Measurements from ENCODE around the gene STK24. TPM values are rescaled to one million over a fixed set of nuclear protein-coding genes. Genes with fewer than 3 reads are reported as not detected.

Gene STK24
- total and polyA plus RNA-seq, 10 of the 15 experiments (the other 5 are each of a cell fraction or from before 2014, with no cell fraction given) = 7.5 to 115 (median 52.9) TPM

DNA sequence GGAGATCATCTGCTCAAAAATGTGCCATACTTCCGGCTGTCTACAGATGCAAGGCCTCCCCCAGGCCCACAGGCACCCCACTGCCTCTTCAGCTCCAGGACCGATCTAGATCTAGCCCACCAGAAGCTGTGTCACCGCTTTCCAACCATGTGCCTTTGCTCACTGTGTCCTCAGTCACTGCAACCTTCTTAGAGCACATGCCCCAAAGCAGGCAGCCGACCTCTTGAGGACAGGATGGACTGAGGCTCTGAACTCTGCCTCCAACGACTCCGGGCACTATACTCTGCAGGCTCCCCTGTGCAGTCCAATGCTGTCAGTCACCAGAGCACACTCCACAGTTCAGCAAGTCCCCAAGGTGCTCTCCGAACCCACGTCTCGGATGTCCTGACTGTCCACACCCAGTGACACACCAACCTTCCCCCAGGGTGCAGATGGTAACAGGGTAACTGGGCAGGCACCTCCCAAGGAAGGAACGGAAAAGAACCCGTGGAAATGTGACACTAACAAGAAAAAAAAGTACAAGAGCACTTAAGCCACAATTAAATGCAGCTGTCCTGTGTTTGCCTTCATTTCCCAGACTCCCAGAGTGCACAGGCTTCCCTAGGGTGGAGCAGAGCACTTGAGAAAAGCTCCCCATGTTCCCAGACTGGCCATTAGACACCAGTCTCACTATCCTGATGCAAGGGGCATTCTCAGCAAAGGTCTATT, 4.8 kb downstream of the STK24 start (continued):
- TF ChIP-seq SP1 (IDR thresholded peaks at IDR 0.05; ENCODE audit: low read depth, low read length) = no peak
- TF ChIP-seq SMARCA5 (IDR thresholded peaks at IDR 0.05) = no peak
- TF ChIP-seq, protein P1, sequence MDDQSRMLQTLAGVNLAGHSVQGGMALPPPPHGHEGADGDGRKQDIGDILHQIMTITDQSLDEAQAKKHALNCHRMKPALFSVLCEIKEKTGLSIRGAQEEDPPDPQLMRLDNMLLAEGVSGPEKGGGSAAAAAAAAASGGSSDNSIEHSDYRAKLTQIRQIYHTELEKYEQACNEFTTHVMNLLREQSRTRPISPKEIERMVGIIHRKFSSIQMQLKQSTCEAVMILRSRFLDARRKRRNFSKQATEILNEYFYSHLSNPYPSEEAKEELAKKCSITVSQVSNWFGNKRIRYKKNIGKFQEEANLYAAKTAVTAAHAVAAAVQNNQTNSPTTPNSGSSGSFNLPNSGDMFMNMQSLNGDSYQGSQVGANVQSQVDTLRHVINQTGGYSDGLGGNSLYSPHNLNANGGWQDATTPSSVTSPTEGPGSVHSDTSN (IDR thresholded peaks at IDR 0.05; ENCODE audit: insufficient replicate concordance, low read depth, low read length) = peak; percentile 49
- TF ChIP-seq, protein P2, sequence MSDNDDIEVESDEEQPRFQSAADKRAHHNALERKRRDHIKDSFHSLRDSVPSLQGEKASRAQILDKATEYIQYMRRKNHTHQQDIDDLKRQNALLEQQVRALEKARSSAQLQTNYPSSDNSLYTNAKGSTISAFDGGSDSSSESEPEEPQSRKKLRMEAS (IDR thresholded peaks at IDR 0.05; ENCODE audit: low read depth, low read length) = 0 out of 2 replicates have a peak, but pooled peaks have one; percentile 33

DNA sequence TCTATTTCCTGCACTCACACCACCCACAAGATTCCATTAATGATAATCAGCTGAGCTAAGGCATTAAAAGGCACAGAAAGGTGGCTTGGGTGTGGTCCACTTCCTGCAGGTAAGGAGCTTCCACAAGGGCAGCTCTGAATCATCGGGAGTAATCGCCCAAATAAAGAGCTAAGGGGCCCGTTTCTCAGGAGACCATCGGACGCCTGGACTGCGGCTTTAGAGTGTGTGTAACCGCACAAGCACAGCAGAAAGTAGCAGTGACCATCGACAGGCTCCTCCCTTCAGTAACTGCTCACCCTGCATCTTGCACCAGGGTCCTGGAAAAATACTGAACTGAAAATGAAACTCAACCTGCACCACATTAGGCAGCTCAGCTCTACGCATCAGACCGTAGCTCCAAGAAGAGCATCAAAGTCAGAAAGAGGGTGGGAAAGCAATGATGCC, 6.0 kb downstream of the STK24 start:
- intact Hi-C loops (cut with micrococcal nuclease; ENCODE audit: unreplicated experiment) = loop anchor here (1.0 to 10.0 kb wide), 4 partner anchors 59 to 854 kb away; no protein-coding TSS in a partner anchor
- peak overlapping the region; percentile 91 for H3K4me2 ChIP-seq (ENCODE audit: control insufficient read depth, insufficient read depth)
- peaks cover 3% of the 10 kb centered on the region; the same call in 1 of the 3 replicates for H3K9me3 ChIP-seq (replicated peaks; ENCODE audit: control insufficient read depth, insufficient read depth, low read length)
- ChIA-PET POLR2A (interaction anchor here (0.5 to 2.4 kb wide), 11 partner anchors 11 to 93 kb away, joined by 3 to 11 read pairs (median 5); no protein-coding TSS in a partner anchor), RAD21 (ENCODE audit: unreplicated experiment) (interaction anchor here (0.7 to 4.0 kb wide), 17 partner anchors 14 to 126 kb away, joined by 3 to 35 read pairs (median 6); no protein-coding TSS in a partner anchor), CTCF (interaction anchor here (1.0 to 3.9 kb wide), 9 partner anchors 17 to 126 kb away, joined by 3 to 21 read pairs (median 5); no protein-coding TSS in a partner anchor), SMC1A (ENCODE audit: uncharacterized antibody, unreplicated experiment) (interaction anchor here (0.6 to 4.1 kb wide), 24 partner anchors 14 to 715 kb away, joined by 3 to 32 read pairs (median 7); no protein-coding TSS in a partner anchor)
- H3K36me3 ChIP-seq (ENCODE audit: control insufficient read depth in 2 of 2, insufficient read depth in 2 of 2, low read length in 1 of 2) = peaks cover 0 to 2% of the 10 kb centered on the region in 2 experiments; a peak in 2 of 4 replicates
- no peak overlapping the region for H2AFZ ChIP-seq (ENCODE audit: control insufficient read depth, low read depth, low read length)
- H3K79me2 ChIP-seq (ENCODE audit: control insufficient read depth, insufficient read depth, low read length) = peaks cover 99% of the 10 kb centered on the region
- FAIRE-seq = peak; percentile 71
- DNase-seq (ENCODE audit: low read depth, low spot score) = peak; percentile 92
- 0% methylated on average over 10 of the region's 10 CpGs for WGBS (ENCODE audit: insufficient coverage, insufficient replicate concordance, low lambda C conversion rate, missing lambda C conversion rate)
- peak overlapping the region; percentile 87 for H3K4me3 ChIP-seq
- H3K27ac ChIP-seq (ENCODE audit: control insufficient read depth, insufficient read depth) = peak overlapping the region; percentile 73
- peak; percentile 83 for ATAC-seq
- BruUV-seq (replicated peaks) = no TSS peak
- H3K27me3 ChIP-seq (replicated peaks in 1 of 2; ENCODE audit: control insufficient read depth in 2 of 2, insufficient read depth in 2 of 2, low read length in 1 of 2) = no peaks in the 10 kb centered on the region
- H4K20me1 ChIP-seq (ENCODE audit: control insufficient read depth, insufficient read depth) = peaks cover 3% of the 10 kb centered on the region; the same call in 1 of the 2 replicates
- no peak overlapping the region; the same call in 1 of the 2 replicates for H3K9ac ChIP-seq (ENCODE audit: control insufficient read depth, insufficient read depth, low read length)
- peaks cover 42% of the 10 kb centered on the region for H3K4me1 ChIP-seq (ENCODE audit: control insufficient read depth, insufficient read depth, low read length)
- in situ Hi-C loops (cut with MboI) = loop anchor here (25.0 kb wide), 1 partner anchor 1134 kb away; the partner anchor contains the start of gene RAP2A
- TF ChIP-seq JUNB (IDR thresholded peaks at IDR 0.05) (no peak), CBX5 (IDR thresholded peaks at IDR 0.05; ENCODE audit: low read depth) (no peak), SP1 (IDR thresholded peaks at IDR 0.05; ENCODE audit: low read depth, low read length) (no peak), NFIC (IDR thresholded peaks at IDR 0.05; ENCODE audit: low read depth, low read length) (no peak; the same call in 1 of the 2 replicates), FOXK2 (IDR thresholded peaks at IDR 0.05) (no peak), GATAD2B (conservative IDR thresholded peaks at IDR 0.05; ENCODE audit: low read depth) (peak; percentile 46; the same call in 1 of the 2 replicates), ZNF217 (IDR thresholded peaks at IDR 0.05) (no peak), CHD4 (IDR thresholded peaks at IDR 0.05) (no peak), PML (IDR thresholded peaks at IDR 0.05; ENCODE audit: low read length) (no peak)
- TF ChIP-seq, protein P2 (IDR thresholded peaks at IDR 0.05; ENCODE audit: low read depth, low read length) = no peak
- TF ChIP-seq, protein P3, sequence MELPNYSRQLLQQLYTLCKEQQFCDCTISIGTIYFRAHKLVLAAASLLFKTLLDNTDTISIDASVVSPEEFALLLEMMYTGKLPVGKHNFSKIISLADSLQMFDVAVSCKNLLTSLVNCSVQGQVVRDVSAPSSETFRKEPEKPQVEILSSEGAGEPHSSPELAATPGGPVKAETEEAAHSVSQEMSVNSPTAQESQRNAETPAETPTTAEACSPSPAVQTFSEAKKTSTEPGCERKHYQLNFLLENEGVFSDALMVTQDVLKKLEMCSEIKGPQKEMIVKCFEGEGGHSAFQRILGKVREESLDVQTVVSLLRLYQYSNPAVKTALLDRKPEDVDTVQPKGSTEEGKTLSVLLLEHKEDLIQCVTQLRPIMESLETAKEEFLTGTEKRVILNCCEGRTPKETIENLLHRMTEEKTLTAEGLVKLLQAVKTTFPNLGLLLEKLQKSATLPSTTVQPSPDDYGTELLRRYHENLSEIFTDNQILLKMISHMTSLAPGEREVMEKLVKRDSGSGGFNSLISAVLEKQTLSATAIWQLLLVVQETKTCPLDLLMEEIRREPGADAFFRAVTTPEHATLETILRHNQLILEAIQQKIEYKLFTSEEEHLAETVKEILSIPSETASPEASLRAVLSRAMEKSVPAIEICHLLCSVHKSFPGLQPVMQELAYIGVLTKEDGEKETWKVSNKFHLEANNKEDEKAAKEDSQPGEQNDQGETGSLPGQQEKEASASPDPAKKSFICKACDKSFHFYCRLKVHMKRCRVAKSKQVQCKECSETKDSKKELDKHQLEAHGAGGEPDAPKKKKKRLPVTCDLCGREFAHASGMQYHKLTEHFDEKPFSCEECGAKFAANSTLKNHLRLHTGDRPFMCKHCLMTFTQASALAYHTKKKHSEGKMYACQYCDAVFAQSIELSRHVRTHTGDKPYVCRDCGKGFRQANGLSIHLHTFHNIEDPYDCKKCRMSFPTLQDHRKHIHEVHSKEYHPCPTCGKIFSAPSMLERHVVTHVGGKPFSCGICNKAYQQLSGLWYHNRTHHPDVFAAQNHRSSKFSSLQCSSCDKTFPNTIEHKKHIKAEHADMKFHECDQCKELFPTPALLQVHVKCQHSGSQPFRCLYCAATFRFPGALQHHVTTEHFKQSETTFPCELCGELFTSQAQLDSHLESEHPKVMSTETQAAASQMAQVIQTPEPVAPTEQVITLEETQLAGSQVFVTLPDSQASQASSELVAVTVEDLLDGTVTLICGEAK (IDR thresholded peaks at IDR 0.05; ENCODE audit: borderline replicate concordance) = no peak
